Midbrain (tissue), 1 donor: Measurements from ENCODE around the gene PPFIA2.
A peak's percentile ranks its signal among the peaks of the same experiment; 100 is the strongest.

ENCODE experiments used
- DNase-seq: peaks from one replicate; lab custom pipeline; 2025; lab: John Stamatoyannopoulos, UW

The PPFIA2 gene

GRCh38 chr12:81354327-81354932 lies 404.7 kb downstream of the PPFIA2 start:
- DNase-seq = no peak

GRCh38 chr12:81350309-81350708 lies 408.8 kb downstream of the PPFIA2 start:
- DNase-seq = no peak

GRCh38 chr12:81347404-81347803 lies 411.7 kb downstream of the PPFIA2 start:
- no peak for DNase-seq

- no peak for DNase-seq
Measured at GRCh38 chr12:81340910-81341309, 418.2 kb downstream of the PPFIA2 start.

- DNase-seq = peak; percentile 28
Measured at GRCh38 chr12:81339071-81339470, 420.1 kb downstream of the PPFIA2 start.

GRCh38 chr12:81337886-81338285 lies 421.3 kb downstream of the PPFIA2 start:
- no peak for DNase-seq

GRCh38 chr12:81333812-81334211 lies 425.3 kb downstream of the PPFIA2 start:
- DNase-seq = no peak

- DNase-seq = peak; percentile 50
Measured at GRCh38 chr12:81332054-81332453, 427.1 kb downstream of the PPFIA2 start.

GRCh38 chr12:81330480-81330879 lies 428.7 kb downstream of the PPFIA2 start:
- DNase-seq = peak; percentile 76

GRCh38 chr12:81329085-81329484 lies 430.1 kb downstream of the PPFIA2 start:
- DNase-seq = no peak

GRCh38 chr12:81327425-81327824 lies 431.7 kb downstream of the PPFIA2 start:
- DNase-seq = no peak

GRCh38 chr12:81325086-81325485 lies 434.1 kb downstream of the PPFIA2 start:
- DNase-seq = no peak

- no peak for DNase-seq
Measured at GRCh38 chr12:81314903-81315531, 444.1 kb downstream of the PPFIA2 start.

- DNase-seq = no peak
Measured at GRCh38 chr12:81303935-81304334, 455.2 kb downstream of the PPFIA2 start.

GRCh38 chr12:81300454-81300853 lies 458.7 kb downstream of the PPFIA2 start:
- DNase-seq = no peak

- DNase-seq = no peak
Measured at GRCh38 chr12:81297601-81298000, 461.5 kb downstream of the PPFIA2 start.

GRCh38 chr12:81296556-81297305 lies 462.4 kb downstream of the PPFIA2 start:
- no peak for DNase-seq

- DNase-seq = no peak
Measured at GRCh38 chr12:81295251-81295650, 463.9 kb downstream of the PPFIA2 start.

- no peak for DNase-seq
Measured at GRCh38 chr12:81294325-81295190, 464.6 kb downstream of the PPFIA2 start.

- DNase-seq = no peak
Measured at GRCh38 chr12:81288651-81289050, 470.5 kb downstream of the PPFIA2 start.

- no peak for DNase-seq
Measured at GRCh38 chr12:81284137-81284536, 475.0 kb downstream of the PPFIA2 start.
